NCI-H69 (cell line): ENCODE measurements around the gene PRSS36.
"Not testable (repeated sequence)": the region's sequence is repeated elsewhere in the genome, so short reads cannot be mapped to it uniquely, and the experiment has no call there.

Experiments used
- DNase-seq: peaks from one replicate; lab custom pipeline; 2025; lab: John Stamatoyannopoulos, UW

The PRSS36 gene

DNA sequence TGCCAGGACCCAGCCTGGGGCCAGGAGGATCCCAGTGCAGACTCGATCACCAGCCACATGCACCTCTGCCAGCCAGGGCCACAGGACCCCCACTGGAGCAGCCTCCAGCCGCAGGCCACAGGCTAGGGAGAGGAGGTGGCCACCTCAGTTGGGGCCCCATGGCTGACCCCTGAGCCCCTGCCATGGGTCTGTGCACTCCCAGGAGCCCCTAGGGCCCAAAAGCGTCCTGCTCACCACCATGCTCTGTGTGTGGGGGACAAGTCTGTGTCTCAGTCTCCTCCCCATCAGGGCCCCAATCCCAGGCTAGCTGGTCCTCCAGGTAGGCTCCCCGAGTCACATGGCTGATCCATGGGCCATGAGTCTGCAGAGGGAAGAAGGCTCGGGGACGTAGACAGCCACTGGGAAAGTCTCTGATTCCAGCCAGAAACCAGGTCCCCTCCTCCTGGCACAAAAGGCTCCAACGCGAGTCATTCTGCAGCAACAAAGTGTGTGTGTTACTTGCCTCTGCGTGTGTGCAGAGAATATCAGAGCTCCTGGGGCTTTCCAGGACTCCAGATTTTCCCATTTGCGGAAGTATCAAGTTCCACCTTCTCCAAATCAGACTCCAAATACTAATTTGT, 8.3 kb downstream of the PRSS36 start:
- peak; percentile 78 for DNase-seq

DNA sequence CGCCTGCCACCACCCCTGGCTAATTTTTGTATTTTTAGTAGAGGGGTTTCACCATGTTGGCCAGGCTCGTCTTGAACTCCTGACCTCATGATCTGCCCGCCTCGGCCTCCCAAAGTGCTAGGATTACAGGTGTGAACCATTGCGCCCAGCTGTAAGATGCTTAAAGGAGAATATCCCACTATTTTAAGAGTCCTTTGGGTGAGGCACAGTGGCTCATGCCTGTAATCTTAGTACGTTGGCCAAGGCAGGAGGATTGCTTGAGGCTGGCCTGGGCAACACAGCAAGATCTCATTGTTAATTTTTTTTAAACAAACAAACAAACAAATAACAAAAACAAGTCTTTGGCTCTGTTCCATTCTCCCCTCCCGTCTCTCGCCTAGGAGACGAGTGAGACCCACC, 8.8 kb downstream of the PRSS36 start:
- DNase-seq, result not testable (repeated sequence)

DNA sequence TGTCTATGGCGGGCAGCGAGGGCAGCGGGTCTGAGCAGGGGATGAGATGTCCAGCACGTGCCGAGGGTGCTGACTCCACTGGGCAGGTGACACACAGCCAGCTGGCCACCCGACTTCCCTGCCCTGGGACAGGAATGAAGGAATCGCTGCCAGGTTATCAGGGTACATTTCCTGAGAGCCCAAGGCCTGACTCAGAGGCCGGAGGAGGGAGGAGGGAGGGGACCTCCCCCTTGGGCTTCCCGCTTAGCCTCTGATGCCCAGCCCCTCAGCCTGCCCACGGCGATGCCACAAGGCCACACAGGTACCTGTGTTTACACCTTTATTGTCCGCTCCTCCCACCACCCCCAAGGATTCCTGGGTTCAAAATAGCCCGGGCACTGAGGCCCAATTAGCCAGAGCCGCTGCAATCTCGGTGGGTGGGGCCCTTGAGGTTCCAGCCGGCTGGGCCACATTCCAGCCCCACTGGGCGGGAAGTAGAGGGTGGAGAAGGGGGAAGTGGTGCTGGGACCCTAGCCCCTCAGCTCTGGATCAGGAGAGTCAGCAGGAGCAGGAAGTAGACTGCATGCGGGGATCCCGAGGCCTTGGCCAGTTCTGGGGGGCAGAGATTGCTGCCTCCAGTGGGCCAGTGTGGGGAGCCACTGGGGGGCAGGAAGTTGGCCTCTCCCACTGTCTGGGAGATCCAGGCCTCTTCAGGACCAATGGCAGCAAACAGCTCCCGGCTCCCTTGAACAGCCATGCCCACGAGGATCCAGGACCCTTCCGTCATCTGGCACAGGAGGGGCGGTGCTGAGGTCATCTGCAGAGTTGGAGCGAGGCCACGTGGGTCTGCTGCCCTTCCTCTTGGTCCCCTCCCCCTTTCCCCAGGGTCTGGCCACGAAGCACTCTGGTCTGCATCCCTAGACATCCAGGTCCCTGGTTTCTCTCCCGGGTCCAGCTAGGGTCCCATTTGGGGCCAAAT, 11.0 kb downstream of the PRSS36 start:
- DNase-seq, result no peak

DNA sequence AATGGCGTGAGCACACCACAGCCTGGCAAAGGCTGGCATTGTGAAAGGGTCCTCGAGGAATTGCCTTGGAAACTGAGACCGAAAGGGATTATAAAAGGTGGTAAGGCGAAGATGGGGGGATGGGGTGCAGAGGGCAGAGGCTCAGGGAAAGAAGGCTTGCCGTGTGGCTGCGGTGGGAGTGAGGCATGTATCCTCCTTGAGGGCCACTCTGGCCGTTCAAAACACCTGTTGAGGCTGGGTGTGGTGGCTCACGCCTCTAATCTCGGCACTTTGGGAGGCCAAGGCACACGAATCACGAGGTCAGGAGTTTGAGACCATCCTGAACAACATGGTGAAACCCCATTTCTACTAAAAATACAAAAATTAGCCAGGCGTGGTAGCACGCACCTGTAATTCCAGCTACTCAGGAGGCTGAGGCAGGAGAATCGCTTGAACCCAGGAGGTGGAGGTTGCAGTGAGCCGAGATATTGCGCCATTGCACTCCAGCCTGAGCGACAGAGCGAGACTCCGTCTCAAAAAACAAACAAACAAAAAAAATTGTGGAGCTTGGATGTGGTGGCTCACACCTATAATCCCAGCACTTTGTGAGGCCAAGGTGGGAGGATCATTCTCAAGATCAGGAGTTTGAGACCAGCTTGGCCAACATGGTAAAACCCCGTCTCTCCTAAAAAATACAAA, 12.9 kb downstream of the PRSS36 start:
- DNase-seq, result not testable (repeated sequence)

DNA sequence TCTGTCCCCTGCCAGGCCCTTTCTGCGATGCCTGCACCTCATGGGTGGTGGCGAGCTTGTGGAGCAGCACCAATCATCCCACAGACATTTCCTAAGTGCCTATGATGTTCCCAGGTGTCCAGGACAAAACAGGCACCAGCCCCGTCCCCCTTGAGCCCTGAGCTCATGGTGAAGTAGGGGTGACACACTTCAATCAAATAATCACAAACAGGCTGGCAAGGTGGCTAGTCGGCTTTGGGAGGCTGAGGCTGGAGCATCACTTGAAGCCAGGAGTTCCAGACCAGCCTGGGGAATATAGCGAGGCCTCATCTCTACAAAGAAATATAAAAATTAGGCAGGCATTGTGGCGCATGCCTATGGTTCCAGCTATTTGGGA, 13.6 kb downstream of the PRSS36 start:
- no peak for DNase-seq

DNA sequence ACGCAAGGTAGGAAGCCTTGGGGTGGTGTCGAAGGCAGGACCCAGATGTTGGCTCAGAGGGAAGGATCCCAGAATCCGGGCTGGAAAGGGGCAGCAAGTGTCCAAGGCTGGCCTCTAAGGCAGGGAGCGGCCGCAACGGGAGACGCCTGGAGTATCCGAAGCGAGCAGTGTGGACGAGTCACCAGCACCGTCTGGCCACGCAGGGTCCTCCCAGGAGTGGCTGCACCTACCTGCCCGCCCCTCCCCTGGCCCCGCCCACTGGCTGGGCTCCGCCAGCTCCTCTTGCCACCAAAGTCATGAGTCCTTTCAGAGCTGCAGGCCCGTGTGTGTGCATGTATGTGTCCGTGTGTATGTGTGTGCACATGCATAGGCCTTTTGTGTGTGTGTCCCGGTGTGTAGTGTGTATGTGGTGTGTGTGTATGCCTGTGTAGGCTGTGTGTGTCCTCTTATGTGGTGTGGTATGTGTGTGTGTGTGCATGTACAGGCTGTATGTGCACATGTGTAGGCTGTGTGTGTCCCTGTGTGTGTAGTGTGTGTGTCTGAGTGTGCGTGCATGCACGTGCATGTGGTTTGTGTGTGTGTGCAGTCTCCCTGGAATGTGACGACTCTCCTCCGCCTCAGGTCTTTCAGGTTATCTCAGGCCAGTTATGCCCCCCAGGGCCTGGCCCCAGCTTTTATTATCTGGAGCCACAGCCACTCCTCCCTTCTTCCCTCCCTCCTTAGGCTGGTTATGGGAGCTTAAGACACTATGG, 14.2 kb downstream of the PRSS36 start, which contains the start of gene PRSS8:
TSS of gene PRSS8 (minus strand) at position 193 of the 752 bp plus-strand sequence. CDS start 229 bp downstream, outside the sequence.
- DNase-seq, result peak; percentile 69

DNA sequence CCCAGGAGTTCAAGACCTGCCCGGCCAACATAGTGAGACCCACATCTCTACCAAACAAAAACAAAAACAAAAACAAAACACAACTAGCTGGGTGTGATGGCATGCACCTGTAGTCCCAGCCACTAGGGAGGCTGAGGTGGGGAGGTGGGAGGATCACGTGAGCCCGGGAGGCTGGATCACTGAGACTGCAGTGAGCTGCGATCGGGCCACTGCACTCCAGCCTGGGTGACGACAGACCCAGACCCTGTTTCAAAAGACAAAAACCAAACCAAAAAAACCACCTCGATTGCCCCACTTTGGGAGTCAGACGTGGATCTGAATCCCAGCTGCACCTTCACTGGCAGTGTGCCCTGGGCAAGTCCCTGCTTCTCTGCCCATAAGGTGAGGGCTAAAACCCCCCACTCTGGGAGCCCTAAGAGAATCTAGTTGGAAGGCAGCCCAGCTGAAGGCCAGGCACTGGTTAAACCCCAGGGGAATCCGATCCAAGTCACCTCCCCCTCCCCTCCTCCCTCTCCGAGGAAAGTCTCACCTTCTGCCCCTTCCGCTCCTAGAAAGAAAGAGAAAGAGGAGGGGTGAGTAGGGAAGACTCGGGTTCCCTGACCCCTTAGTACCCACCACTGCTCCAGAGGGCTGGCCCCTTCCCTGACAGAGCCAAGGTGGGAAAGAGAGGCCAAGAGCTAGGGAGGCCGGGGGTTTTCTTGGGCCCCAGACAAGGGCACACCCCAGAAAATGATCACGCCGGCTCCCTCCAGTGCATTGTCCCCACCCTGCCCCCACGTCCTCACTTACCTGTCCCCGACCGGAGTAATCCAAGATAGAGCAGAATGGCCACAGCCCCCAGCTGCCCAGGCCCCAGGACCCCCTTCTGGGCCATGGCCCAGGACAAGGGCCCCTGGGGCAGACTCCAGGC, 15.0 kb downstream of the PRSS36 start:
- peak; percentile 85 for DNase-seq

DNA sequence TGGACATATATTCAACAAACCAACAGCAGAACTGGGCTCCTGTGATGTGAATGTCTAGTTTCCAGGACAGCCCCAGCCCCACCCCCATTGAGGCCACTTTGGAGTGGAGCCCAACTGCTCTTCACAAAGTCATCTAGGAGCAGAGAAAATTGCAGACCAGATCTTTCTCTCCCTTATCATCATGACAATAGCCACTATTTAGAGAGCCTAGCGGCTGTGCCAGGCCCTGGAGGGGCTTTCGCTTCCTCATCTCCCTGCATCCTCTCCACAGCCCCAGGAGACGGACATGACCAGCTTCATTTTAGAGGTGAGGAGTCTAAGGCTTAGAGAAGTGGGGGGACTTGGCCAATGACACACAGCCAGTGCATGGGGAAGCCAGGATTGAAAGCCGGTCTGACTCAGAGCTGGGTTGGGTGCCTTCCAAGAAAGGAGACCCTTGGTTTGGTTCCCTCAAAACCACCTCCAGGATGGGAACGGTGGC, 15.7 kb downstream of the PRSS36 start:
- DNase-seq, result peak; percentile 44

DNA sequence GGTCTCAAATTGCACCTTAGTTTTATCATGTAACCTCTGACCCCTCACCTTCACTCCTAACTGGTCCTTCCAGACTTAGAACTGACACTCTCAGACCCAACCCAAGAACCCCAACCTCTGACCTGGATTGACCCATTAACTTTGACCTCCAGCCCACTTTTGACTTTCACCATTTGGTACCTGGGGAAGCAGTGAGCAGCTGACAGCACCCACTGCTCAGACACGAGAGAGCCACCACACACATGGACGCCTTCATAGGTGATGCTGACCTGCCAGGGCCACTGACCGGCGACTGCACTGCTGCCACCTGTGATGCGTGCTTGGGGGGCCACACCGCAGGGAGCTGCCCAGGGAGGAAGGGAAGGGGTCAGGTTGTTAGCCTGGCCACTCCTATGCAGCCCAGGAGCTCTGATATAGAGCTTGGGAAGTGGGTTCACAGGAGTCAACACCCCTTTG, 16.8 kb downstream of the PRSS36 start:
- DNase-seq, result no peak

DNA sequence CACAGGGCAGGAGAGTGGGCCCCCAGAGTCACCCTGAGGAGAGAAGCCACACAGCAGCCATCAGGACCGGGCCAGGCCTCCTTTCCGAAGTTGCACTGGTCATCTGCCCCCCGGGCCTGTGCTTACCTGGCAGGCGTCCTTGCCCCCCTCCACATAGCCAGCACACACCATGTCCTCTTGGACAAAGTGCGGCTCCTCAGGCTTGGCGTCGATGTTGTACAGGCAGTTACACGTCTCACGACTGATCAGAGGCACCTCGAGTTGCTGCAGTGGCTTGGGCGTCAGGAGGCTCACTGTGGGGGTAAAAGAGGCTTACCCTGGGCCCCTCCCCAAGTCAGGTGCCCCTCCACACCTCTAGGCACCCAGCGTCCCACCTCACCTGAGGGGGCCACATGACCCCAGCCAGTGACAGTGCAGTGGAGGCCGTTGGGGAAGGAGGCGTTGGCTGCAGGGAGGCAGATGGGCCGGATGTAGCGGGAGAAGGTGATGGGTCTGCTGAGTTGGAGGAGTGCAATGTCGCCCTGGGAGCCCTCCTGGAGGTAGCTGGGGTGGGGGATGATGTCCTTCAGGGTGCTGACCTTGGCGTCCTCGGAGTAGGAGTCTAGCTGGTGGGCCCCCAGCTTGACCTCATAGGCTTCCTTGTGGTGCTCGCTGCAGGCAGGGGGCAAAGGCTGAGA, 17.4 kb downstream of the PRSS36 start:
- DNase-seq, result no peak

DNA sequence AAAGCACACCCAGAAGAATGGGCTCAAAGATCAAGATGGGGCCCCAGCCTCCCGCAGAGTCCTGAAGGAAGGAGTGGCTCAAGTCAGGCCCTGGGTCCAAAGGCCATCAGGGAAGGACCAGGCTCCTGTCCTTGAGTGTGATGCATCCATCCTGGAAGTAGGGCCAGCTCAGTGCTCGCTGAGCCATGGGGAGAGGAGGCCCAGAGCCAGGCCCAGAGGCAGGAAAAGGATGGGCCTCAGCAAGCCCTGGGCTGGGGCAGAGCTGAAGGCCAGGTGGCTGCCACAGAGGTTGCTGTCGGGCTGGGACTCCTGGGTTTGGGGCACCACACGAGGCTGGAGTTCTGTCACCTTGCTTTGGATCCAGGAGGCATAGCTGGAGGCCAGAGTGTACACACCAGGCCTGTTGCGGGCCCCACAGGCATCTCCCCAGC, 18.0 kb downstream of the PRSS36 start:
- no peak for DNase-seq

DNA sequence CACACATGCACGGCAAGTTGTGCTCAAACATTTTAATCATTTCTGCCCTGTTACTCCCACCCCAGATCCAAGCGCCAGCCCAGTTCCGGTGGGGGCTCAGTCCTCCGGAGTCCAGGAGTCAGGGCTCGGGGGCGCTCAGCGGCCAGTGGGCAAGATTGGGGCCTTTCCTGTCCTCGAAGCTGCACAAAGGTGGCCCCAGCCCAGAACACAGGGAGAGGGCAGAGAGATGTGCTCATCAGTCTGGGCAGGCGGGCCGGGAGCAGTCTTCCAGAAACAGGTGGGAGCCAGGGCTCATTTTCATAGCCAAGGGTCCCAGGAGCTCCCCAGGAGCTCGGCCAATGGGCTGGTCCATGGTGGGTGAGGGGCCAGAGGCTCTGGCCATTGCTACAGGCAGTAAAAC, 18.4 kb downstream of the PRSS36 start:
- DNase-seq, result no peak

DNA sequence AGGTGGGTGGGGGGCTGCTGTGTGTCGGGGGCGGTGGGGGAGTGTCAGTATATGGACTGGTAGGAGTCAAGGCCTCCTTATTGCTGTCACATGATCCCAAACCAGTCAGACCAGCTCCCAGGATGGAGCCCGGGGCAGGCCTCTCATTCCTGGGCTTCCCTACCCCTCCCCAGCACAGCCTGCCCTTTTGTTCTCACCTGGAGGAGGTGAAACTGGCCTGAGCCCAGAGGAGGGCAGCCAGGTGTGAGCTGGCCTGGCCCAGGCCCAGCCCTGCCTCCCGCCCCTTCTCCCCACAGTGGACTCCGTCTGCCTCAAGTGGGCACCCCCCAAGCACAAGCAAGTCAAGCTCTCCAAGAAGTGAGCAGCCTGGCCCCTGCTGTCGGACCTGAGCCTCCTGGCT, 19.0 kb downstream of the PRSS36 start:
- no peak for DNase-seq

DNA sequence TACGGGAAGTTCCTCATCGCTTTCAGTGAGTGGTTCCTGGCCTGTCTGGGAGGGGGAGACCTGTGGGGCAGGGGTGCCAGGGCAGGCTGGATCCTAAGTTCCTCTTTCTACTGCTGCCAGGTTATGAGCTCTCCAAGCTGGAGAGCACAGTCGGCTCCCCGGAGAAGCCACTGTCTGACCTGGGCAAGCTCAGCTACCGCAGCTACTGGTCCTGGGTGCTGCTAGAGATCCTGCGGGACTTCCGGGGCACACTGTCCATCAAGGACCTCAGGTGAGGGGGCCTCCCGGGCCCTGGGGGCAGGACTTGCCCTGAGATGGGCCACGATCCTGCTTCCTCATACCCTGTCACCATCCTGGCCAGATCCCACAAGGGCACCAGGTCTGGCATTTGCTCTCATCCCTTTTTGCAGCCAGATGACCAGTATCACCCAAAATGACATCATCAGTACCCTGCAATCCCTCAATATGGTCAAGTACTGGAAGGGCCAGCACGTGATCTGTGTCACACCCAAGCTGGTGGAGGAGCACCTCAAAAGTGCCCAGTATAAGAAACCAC, 19.5 kb downstream of the PRSS36 start:
- no peak for DNase-seq

DNA sequence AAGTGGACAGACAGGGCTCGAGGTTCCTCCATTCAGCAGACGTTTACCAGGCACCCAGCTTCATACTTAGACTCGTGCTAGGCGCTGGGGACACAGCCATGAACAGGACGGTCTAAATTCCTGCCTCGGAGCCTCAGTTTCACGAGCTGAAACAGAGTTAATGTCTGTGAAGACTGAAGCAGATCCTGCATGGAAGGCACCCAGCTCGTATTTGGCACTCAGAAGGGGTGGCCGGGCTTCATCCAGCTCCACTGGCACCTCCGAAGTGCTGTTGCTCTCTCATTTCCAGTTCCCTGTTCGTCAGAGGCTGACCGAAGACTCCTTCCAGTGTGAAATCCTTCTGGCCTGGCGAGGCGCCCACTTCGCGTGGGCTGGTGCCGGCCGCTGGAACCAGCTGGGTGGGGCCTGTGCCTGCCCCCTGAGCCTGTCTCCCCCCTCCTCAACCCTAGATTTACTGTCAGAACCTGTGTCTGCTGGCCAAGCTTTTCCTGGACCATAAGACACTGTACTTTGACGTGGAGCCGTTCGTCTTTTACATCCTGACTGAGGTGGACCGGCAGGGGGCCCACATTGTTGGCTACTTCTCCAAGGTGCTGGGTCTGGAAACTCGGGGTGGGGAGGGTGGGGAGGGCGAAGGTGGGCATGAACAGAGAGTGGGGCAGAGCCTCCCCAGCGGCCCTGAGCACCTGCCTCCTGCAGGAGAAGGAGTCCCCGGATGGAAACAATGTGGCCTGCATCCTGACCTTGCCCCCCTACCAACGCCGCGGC, 20.1 kb downstream of the PRSS36 start:
- DNase-seq, result no peak

DNA sequence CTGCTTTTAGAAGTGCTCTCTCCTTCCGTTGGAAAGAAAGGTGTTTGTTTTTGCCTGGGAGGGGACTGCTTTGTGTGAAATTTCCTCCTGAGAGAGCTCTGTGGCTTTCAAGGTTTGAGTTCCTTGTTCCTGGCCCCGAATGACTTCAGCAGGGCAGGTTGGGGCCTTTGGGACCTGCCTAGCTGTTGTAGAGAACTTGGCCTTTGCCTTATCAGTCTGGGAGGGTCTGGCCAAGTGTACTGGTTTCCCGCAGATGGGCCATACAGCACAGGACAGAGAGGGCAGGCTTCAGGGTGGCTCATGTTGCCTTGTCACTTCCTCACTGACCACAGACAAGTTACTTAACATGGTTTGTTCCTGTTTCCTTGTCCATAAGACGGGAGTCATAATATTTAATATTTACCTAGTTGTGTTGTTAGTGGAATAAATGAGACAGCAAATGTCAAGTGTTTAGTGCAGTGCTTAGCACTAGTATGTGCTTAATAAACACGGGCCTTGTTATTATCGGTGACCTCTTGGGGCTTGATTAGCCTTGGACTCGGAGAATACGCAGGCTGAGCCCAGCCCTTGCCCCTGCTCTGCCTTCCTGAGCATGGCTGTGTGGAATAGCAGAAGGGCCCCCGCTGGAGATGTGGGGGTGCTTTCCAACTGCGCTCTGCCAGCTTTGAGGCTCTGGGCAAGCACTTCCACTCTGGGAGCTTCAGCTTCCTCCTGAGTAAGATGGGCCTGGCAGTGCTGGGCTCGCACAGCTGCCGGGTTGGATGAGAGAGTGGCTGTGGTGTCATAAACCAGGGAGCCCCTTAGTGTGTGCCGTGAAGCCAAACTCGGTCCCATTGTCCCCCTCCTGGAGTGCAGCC, 20.9 kb downstream of the PRSS36 start:
- no peak for DNase-seq

DNA sequence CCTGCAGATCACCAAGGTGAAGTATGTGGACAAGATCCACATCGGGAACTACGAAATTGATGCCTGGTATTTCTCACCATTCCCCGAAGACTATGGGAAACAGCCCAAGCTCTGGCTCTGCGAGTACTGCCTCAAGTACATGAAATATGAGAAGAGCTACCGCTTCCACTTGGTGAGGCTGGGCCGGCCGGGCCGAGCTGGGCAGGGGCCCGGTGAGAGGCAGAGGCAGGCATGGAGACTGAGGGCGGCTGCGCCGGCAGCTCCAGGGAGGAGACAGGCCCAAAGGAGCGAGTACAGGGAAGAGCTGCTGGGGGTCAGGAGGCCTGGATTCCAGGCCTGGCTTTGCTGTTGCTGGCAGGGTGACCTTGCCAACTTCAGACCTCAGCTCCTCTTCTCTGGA, 22.7 kb downstream of the PRSS36 start:
- no peak for DNase-seq

DNA sequence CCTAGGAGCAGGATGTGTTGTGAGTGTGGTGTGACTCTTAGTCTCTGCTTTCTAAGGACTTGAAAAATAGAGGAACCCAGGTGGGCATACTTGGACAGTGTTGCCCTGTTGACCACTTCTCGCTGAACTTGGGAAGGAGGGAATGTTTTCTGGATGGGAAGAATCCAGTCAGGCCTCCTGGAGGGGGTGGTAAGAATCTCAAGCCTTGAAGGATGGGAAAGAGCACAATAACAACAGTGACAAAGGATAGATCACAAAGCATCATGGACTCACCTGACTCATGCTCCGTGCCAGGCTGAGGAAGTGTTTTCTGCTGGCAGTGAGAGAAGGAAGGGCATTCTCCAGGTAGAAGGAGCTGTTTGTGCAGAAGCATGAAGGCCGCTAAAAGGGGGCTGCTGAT, 24.0 kb downstream of the PRSS36 start:
- no peak for DNase-seq
